Progenitor cell of endocrine pancreas (in vitro differentiated cells): ENCODE results near the gene AKAP9. TPM values are rescaled to one million over a fixed set of nuclear protein-coding genes. Genes with fewer than 3 reads are reported as not detected.
"Not testable (repeated sequence)": the region's sequence is repeated elsewhere in the genome, so short reads cannot be mapped to it uniquely, and the experiment has no call there.

ENCODE experiments used
- DNase-seq: peaks from one replicate; pipeline ENCODE4 v3.0.0; 2021; ENCODE audit warnings: low spot score; ENCODE audit not compliant: unreplicated experiment
- H3K27ac Mint-ChIP-seq: 2 replicates; pipeline ENCODE4 v1.8.0; 2021; ENCODE audit warnings: mild to moderate bottlenecking, moderate library complexity, mixed read lengths
- H3K27me3 Mint-ChIP-seq: 2 replicates; pipeline ENCODE4 v1.8.0; 2021; ENCODE audit warnings: mixed read lengths
- H3K36me3 Mint-ChIP-seq: 2 replicates; pipeline ENCODE4 v1.8.0; 2022; ENCODE audit warnings: mixed read lengths; ENCODE audit not compliant: insufficient read depth
- H3K4me1 Mint-ChIP-seq: 2 replicates; pipeline ENCODE4 v1.8.0; 2021; ENCODE audit warnings: low read depth, mixed read lengths
- H3K4me3 Mint-ChIP-seq: 2 replicates; pipeline ENCODE4 v1.8.0; 2021; ENCODE audit warnings: low read depth, mild to moderate bottlenecking, moderate library complexity, mixed read lengths
- H3K9me3 Mint-ChIP-seq: 2 replicates; pipeline ENCODE4 v1.8.0; 2021; ENCODE audit warnings: low read depth, mixed read lengths
- total RNA-seq: library from RNA; stranded (reverse); gene quantifications from 2 replicates; pipeline ENCODE4 v1.2.1, GENCODE V29; 2021
- TF ChIP-seq, protein P1 (sequence below): fragments of 200-600 bp; sonication (generic); IDR thresholded peaks from one replicate; pipeline ENCODE4 v1.5.0; 2021; ENCODE audit warnings: antibody characterized with exemption, mild to moderate bottlenecking; ENCODE audit not compliant: unreplicated experiment

AKAP9 gene
- total RNA-seq, 1 donor from 2014 or later: 105 TPM

DNA sequence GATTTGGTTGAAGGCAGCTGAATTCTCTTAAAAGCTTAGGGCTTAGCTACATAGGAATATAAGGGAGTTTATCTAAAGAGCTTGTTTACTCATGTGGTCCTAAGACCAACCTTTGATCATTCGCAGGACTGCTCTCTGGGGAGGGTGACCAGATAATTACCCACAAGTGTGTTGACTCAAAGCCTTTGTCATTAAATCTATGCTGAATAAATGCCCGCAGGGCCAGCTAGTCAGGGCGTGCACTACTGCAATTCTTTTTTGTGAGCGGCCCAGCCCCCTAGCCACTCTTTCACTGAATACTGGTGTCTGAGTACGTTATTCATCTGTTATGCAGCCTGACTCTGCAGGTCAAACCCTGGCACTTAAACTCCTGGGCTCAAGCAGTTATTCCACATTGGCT, 69.6 kb downstream of the AKAP9 start:
- Mint-ChIP-seq H3K36me3 (peaks cover 65% of the 10 kb centered on the region), H3K4me3 (no peak overlapping the region), H3K27ac (no peak overlapping the region), H3K27me3 (no peaks in the 10 kb centered on the region), H3K4me1 (no peaks in the 10 kb centered on the region), H3K9me3 (peaks cover 32% of the 10 kb centered on the region)
- TF ChIP-seq, protein P1, sequence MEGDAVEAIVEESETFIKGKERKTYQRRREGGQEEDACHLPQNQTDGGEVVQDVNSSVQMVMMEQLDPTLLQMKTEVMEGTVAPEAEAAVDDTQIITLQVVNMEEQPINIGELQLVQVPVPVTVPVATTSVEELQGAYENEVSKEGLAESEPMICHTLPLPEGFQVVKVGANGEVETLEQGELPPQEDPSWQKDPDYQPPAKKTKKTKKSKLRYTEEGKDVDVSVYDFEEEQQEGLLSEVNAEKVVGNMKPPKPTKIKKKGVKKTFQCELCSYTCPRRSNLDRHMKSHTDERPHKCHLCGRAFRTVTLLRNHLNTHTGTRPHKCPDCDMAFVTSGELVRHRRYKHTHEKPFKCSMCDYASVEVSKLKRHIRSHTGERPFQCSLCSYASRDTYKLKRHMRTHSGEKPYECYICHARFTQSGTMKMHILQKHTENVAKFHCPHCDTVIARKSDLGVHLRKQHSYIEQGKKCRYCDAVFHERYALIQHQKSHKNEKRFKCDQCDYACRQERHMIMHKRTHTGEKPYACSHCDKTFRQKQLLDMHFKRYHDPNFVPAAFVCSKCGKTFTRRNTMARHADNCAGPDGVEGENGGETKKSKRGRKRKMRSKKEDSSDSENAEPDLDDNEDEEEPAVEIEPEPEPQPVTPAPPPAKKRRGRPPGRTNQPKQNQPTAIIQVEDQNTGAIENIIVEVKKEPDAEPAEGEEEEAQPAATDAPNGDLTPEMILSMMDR: no peak
- no peak for DNase-seq

DNA sequence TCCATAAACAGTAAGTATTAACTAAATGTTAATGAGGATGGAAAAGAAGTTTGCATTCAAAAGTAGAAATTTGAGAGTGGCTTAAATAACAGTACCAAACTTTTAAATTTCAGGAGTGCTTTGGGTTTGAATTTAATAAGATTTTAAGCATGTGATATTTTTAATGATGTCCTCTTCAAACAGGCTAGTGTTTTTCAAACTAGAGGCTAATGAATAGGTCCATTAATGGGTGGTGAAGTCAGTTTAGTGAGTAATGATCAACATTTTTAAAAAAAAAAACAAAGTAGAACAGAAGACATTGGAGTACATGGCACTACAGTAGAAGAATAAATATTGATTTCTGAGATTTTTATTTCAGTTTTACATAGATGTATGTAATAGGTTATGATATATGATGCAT, 72.9 kb downstream of the AKAP9 start:
- peaks cover 21% of the 10 kb centered on the region for H3K9me3 Mint-ChIP-seq
- no peak for DNase-seq
- TF ChIP-seq, protein P1: no peak
- H3K36me3 Mint-ChIP-seq: peaks cover 61% of the 10 kb centered on the region
- no peak overlapping the region for H3K4me3 Mint-ChIP-seq
- H3K27me3 Mint-ChIP-seq: no peaks in the 10 kb centered on the region
- H3K4me1 Mint-ChIP-seq: peaks cover 4% of the 10 kb centered on the region
- H3K27ac Mint-ChIP-seq: no peak overlapping the region

DNA sequence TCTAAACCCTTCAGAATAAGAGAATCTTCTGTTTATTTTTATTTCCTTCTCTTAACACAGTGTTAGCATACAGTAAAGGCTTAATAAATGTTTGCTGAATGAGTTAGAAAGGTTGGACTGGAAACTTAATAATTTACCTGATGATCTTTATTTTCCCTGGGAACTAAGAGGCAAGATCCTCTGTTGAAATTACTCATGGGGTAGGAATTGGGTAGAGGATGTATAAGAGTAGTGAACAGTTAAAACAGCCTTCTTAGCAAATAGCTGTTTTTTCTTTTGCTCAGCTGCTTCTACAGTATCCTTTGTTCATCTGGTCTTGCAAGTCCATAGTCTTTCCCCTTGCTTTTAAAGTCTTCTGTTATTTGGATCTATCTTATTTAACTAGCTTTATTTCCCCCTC, 80.0 kb downstream of the AKAP9 start:
- TF ChIP-seq, protein P1: no peak
- no peaks in the 10 kb centered on the region for H3K27me3 Mint-ChIP-seq
- peaks cover 42% of the 10 kb centered on the region for H3K36me3 Mint-ChIP-seq

DNA sequence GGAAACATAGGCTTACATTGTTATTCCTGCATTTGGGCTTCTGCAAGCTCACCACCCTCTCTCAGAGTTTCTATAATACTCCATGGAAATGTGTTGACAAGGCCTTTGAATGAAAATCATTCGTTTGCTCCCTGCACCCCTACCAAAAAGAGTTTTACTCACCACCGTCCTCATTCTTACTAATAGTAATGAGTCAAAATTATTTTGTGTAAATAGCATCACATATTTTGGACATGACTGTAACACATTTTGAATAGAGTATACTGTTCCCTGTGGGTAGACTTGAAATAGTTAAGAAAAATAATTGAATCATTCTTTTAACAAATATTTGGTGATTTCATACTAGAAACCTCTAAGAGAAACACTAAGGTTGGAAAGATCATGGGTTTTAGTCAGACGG, 84.6 kb downstream of the AKAP9 start:
- TF ChIP-seq, protein P1: no peak
- Mint-ChIP-seq H3K9me3 (peaks cover 14% of the 10 kb centered on the region), H3K27ac (no peak overlapping the region), H3K36me3 (peaks cover 46% of the 10 kb centered on the region), H3K27me3 (no peaks in the 10 kb centered on the region), H3K4me1 (peaks cover 3% of the 10 kb centered on the region), H3K4me3 (no peak overlapping the region)
- DNase-seq: no peak

More for the DNA sequence above, 80.0 kb downstream of the AKAP9 start:
- Mint-ChIP-seq H3K9me3 (peaks cover 4% of the 10 kb centered on the region), H3K4me1 (peaks cover 5% of the 10 kb centered on the region), H3K4me3 (no peak overlapping the region), H3K27ac (peak overlapping the region; percentile 16)
- no peak for DNase-seq

DNA sequence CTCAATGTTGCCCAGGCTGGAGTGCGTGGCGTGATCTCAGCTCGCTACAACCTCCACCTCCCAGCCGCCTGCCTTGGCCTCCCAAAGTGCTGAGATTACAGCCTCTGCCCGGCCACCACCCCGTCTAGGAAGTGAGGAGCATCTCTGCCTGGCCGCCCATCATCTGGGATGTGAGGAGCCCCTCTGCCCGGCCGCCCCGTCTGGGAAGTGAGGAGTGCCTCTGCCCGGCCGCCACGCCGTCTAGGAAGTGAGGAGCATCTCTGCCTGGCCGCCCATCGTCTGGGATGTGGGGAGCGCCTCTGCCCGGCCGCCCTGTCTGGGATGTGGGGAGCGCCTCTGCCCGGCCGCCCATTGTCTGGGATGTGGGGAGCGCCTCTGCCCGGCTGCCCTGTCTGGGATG, 86.0 kb downstream of the AKAP9 start:
- H3K27ac Mint-ChIP-seq, H3K4me1 Mint-ChIP-seq, DNase-seq, H3K4me3 Mint-ChIP-seq, H3K27me3 Mint-ChIP-seq: not testable (repeated sequence)
- H3K36me3 Mint-ChIP-seq: peaks cover 48% of the 10 kb centered on the region
- H3K9me3 Mint-ChIP-seq: peaks cover 14% of the 10 kb centered on the region

DNA sequence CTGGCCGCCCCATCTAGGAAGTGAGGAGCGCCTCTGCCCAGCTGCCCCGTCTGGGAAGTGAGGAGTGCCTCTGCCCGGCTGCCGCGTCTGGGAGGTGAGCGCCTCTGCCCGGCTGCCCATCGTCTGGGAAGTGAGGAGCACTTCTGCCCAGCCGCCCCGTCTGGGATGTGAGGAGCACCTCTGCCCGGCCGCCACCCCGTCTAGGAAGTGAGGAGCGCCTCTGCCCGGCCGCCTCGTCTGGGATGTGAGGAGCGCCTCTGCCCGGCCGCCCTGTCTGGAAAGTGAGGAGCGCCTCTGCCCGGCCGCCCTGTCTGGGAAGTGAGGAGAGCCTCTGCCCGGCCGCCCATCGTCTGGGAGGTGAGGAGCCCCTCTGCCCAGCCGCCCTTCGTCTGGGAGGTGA, 86.5 kb downstream of the AKAP9 start:
- H3K27me3 Mint-ChIP-seq, H3K4me3 Mint-ChIP-seq, DNase-seq, H3K27ac Mint-ChIP-seq, H3K4me1 Mint-ChIP-seq: not testable (repeated sequence)
- peaks cover 14% of the 10 kb centered on the region for H3K9me3 Mint-ChIP-seq
- H3K36me3 Mint-ChIP-seq: peaks cover 49% of the 10 kb centered on the region
